Activated naive CD8-positive, alpha-beta T cell treated with anti-CD3 and anti-CD28 coated beads for 36 hours (primary cell): Measurements from ENCODE around the gene FAM24B. TPM values are rescaled to one million over a fixed set of nuclear protein-coding genes. Genes with fewer than 3 reads are reported as not detected.

Source experiments
- DNase-seq: peaks from one replicate; pipeline ENCODE4 v3.0.0; 2021
- H3K27ac Mint-ChIP-seq: one replicate; pipeline ENCODE4 v1.8.0; 2022; ENCODE audit warnings: mild to moderate bottlenecking, moderate library complexity, mixed read lengths
- H3K27me3 Mint-ChIP-seq: one replicate; pipeline ENCODE4 v1.8.0; 2022; ENCODE audit warnings: mild to moderate bottlenecking, mixed read lengths
- H3K36me3 Mint-ChIP-seq: one replicate; pipeline ENCODE4 v1.8.0; 2021; ENCODE audit warnings: mild to moderate bottlenecking, mixed read lengths
- H3K4me1 Mint-ChIP-seq: one replicate; pipeline ENCODE4 v1.8.0; 2021; ENCODE audit warnings: mixed read lengths
- H3K4me3 Mint-ChIP-seq: one replicate; pipeline ENCODE4 v1.8.0; 2022; ENCODE audit warnings: mild to moderate bottlenecking, moderate library complexity, mixed read lengths
- H3K9me3 Mint-ChIP-seq: one replicate; pipeline ENCODE4 v1.8.0; 2022; ENCODE audit warnings: mixed read lengths
- total RNA-seq, 2 experiments: library from RNA; stranded (reverse); gene quantifications; one replicate each; pipeline ENCODE4 v1.2.3, GENCODE V29; 2021

Gene FAM24B
- total RNA-seq, 2 experiments from 2014 or later: 11.2 to 12.8 TPM

GRCh38 chr10:122822973-122823690 lies 56.2 kb downstream of the FAM24B start:
- H3K27me3 Mint-ChIP-seq: peaks cover 55% of the 10 kb centered on the region
- H3K4me3 Mint-ChIP-seq: no peak overlapping the region
- H3K4me1 Mint-ChIP-seq: no peaks in the 10 kb centered on the region
- no peaks in the 10 kb centered on the region for H3K9me3 Mint-ChIP-seq
- H3K27ac Mint-ChIP-seq: no peak overlapping the region
- DNase-seq: no peak
- H3K36me3 Mint-ChIP-seq: no peaks in the 10 kb centered on the region

- no peaks in the 10 kb centered on the region for H3K36me3 Mint-ChIP-seq
- H3K9me3 Mint-ChIP-seq: no peaks in the 10 kb centered on the region
- peaks cover 61% of the 10 kb centered on the region for H3K27me3 Mint-ChIP-seq
- H3K4me1 Mint-ChIP-seq: no peaks in the 10 kb centered on the region
- no peak for DNase-seq
- H3K27ac Mint-ChIP-seq: no peak overlapping the region
- no peak overlapping the region for H3K4me3 Mint-ChIP-seq
These were observed 57.6 kb downstream of the FAM24B start for GRCh38 chr10:122821808-122822207.

- no peaks in the 10 kb centered on the region for H3K9me3 Mint-ChIP-seq
- peaks cover 25% of the 10 kb centered on the region for H3K27me3 Mint-ChIP-seq
- H3K4me1 Mint-ChIP-seq: no peaks in the 10 kb centered on the region
- DNase-seq: no peak
- H3K27ac Mint-ChIP-seq: no peak overlapping the region
- H3K36me3 Mint-ChIP-seq: no peaks in the 10 kb centered on the region
- H3K4me3 Mint-ChIP-seq: no peak overlapping the region
These were observed 63.9 kb downstream of the FAM24B start for GRCh38 chr10:122815458-122815857.

- no peaks in the 10 kb centered on the region for H3K36me3 Mint-ChIP-seq
- no peak overlapping the region for H3K4me3 Mint-ChIP-seq
- no peaks in the 10 kb centered on the region for H3K9me3 Mint-ChIP-seq
- peaks cover 18% of the 10 kb centered on the region for H3K27me3 Mint-ChIP-seq
- DNase-seq: no peak
- H3K27ac Mint-ChIP-seq: no peak overlapping the region
- H3K4me1 Mint-ChIP-seq: no peaks in the 10 kb centered on the region
These were observed 64.9 kb downstream of the FAM24B start for GRCh38 chr10:122814493-122814892.

- H3K9me3 Mint-ChIP-seq: no peaks in the 10 kb centered on the region
- no peak overlapping the region for H3K4me3 Mint-ChIP-seq
- DNase-seq: no peak
- peaks cover 6% of the 10 kb centered on the region for H3K27me3 Mint-ChIP-seq
- H3K36me3 Mint-ChIP-seq: no peaks in the 10 kb centered on the region
- no peaks in the 10 kb centered on the region for H3K4me1 Mint-ChIP-seq
- no peak overlapping the region for H3K27ac Mint-ChIP-seq
These were observed 66.6 kb downstream of the FAM24B start for GRCh38 chr10:122812751-122813150.

GRCh38 chr10:122802282-122802681 lies 77.1 kb downstream of the FAM24B start:
- no peak overlapping the region for H3K4me3 Mint-ChIP-seq
- H3K9me3 Mint-ChIP-seq: no peaks in the 10 kb centered on the region
- H3K4me1 Mint-ChIP-seq: no peaks in the 10 kb centered on the region
- H3K27ac Mint-ChIP-seq: no peak overlapping the region
- peaks cover 15% of the 10 kb centered on the region for H3K27me3 Mint-ChIP-seq
- H3K36me3 Mint-ChIP-seq: no peaks in the 10 kb centered on the region
- DNase-seq: no peak

Other genes starting within 250 kb of the FAM24B start
- not detected for gene C10orf120, start 179.7 kb downstream of the FAM24B start, total RNA-seq
- gene CUZD1, start 33.7 kb downstream of the FAM24B start, total RNA-seq: 1 to 10 TPM; 1.7 to 2.0 TPM
- not detected for gene FAM24A, start 31.0 kb upstream of the FAM24B start, total RNA-seq
- 10 to 100 TPM in 1 of 2 experiments, 1 to 10 TPM in 1; 9.5 to 10.1 TPM for gene C10orf88, start 74.6 kb upstream of the FAM24B start, total RNA-seq
- gene PSTK, start 100.8 kb upstream of the FAM24B start, total RNA-seq: 1 to 10 TPM; 6.0 to 7.3 TPM
- gene IKZF5, start 129.2 kb upstream of the FAM24B start, total RNA-seq: 10 to 100 TPM; 16.6 to 19.7 TPM
- gene ACADSB, start 129.4 kb upstream of the FAM24B start, total RNA-seq: 10 to 100 TPM; 23.3 to 25.1 TPM